Lung microvascular endothelial cell (primary cell): ENCODE measurements around the gene CIC. TPM values are rescaled to one million over a fixed set of nuclear protein-coding genes. Genes with fewer than 3 reads are reported as not detected.
A peak's percentile ranks its signal among the peaks of the same experiment; 100 is the strongest.

Experiments
- DNase-seq, 2 donors: peaks; one replicate each; pipeline versions ENCODE4 v3.0.0 to v3.0.0-alpha.2; 2010; ENCODE audit warnings: low read depth in 2 of 2
- total RNA-seq: library from RNA; depleted of rRNA; stranded (reverse); fragments of >200 nt; gene quantifications from 2 replicates; pipeline ENCODE4 v1.2.1, GENCODE V29; 2014

The CIC gene
- total RNA-seq: 9.3 and 10.0 TPM in 2 replicates

- peak; percentile 100 for DNase-seq
These were observed at the start of gene CIC for GRCh38 chr19:42268704-42269477. CIC (plus strand) TSS chr19:42269252; CDS start chr19:42271784, 2,532 bp downstream.

- peak; percentile 98 for DNase-seq
These were observed 49.0 kb upstream of the CIC start, which contains the start of gene ZNF526 for GRCh38 chr19:42219812-42220750. ZNF526 (plus strand) TSS chr19:42220312; CDS start chr19:42224404, 4,092 bp downstream.

DNA sequence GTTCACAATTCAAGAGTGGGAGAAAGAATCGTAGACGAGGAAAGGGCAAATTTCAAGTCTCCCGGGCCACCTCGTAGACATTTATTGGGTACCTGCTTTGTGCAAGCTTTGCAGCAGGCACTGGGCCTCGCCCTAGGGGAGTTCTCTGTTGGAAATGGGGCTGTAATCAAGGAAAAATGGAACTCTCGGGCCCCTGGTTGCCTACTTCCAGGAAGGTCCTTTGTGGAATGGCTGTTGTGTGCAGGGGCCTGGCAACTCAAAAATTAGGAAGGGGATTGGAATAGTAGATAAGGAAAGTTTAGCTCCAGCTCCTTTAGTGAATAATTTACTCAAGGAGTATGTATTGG lies 48.3 kb upstream of the CIC start:
- no peak for DNase-seq

DNA sequence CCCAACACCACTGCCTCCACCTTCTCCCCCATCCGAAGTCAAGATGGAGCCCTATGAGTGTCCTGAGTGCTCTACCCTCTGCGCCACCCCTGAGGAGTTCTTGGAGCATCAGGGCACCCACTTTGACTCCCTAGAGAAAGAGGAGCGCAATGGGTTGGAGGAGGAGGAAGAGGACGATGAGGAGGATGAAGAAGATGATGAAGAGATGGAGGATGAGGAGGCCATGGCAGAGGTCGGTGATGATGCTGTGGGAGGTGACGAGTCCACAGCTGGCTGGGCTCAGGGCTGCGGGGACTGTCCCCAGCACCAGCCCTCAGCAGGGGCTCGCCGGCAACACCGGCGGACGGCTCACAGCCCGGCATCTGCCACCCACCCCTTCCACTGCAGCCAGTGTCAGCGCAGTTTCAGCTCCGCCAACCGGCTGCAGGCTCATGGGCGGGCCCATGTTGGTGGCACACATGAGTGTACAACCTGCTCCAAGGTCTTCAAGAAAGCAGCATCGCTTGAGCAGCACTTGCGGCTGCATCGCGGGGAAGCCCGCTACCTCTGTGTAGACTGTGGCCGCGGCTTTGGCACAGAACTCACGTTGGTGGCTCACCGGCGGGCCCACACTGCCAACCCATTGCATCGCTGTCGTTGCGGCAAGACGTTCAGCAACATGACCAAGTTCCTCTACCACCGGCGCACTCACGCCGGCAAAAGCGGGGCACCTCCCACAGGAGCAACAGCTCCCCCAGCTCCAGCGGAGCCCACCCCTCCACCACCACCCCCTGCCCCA lies 43.9 kb upstream of the CIC start:
- DNase-seq: no peak

- DNase-seq: no peak
These were observed 43.2 kb upstream of the CIC start for GRCh38 chr19:42225718-42226292.

GRCh38 chr19:42226886-42227285 lies 42.2 kb upstream of the CIC start:
- DNase-seq: no peak

- no peak for DNase-seq
These were observed 40.4 kb upstream of the CIC start for GRCh38 chr19:42228641-42229040.

DNA sequence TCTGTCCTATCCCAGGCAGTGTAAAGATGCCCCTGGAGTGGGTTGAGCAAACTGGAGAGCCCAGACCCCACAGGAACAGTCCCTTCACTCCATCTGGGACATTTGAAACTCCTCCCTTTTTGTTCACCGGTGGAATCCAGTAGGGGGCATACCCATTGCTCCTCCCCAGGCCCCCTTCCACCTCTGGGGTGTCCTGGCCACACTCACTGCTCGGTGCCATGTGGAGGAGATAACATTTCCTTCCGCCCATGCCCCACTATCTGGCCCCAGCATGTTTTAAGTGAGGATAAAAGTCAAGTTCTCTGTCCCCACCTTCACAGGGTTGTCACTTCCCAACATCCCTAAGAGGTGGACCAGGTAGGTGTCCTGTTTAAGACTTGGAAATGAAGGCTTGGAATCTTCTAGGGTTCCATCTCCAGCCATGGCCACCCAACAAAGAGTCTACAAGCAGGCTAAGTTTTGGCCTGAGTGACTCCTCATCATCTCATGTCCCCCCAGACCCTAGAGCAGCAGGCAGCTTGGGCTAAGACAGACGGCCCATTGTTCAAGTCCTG lies 39.7 kb upstream of the CIC start:
- DNase-seq: no peak

DNA sequence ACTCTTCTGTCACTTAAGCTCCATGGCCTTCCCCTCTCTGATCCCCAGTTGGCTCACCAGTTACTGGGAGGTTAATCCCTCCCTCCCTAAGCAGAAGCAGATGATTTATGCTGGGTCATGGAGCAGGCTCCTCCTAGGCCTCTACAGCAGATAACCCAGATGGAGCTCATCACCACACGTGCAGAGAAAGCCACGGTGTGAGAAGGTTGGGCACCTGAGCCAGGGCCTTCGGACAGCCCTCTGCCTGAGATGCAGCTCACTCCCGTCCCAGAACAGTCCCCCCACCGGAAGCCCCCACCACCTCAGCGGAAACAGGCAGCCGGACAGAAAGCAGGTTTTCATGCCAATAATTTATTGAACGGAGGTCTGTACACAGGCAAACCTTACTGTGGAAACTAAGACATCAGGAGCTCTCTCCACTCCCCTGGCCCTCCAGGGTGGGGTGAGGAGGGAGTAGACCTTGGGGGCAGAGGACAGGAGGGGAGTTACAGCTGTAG lies 39.1 kb upstream of the CIC start:
- DNase-seq: peak in 1 of 2 donors; percentile 65

- no peak for DNase-seq
These were observed 38.5 kb upstream of the CIC start for GRCh38 chr19:42230571-42230970.

- DNase-seq: no peak
These were observed 36.6 kb upstream of the CIC start for GRCh38 chr19:42232435-42232834.

DNA sequence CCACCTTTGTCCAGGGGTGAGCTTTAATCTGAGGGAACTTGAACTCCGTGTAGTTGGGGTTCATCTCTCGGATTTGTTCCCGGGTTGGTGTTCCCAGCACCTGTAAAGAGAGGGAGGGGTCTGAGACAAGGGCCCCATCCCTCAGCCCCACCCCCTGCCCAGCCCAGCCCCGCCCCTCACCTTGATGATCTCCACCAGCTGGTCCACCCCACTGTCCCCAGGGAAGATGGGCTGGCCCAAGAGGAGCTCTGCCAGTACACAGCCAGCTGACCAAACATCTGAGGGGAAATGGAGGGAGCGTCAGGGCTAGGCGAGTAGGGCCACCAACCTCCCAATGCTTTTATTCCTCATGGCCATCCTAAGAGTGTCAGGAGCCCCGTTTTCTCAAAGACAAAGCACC lies 35.9 kb upstream of the CIC start:
- no peak for DNase-seq

DNA sequence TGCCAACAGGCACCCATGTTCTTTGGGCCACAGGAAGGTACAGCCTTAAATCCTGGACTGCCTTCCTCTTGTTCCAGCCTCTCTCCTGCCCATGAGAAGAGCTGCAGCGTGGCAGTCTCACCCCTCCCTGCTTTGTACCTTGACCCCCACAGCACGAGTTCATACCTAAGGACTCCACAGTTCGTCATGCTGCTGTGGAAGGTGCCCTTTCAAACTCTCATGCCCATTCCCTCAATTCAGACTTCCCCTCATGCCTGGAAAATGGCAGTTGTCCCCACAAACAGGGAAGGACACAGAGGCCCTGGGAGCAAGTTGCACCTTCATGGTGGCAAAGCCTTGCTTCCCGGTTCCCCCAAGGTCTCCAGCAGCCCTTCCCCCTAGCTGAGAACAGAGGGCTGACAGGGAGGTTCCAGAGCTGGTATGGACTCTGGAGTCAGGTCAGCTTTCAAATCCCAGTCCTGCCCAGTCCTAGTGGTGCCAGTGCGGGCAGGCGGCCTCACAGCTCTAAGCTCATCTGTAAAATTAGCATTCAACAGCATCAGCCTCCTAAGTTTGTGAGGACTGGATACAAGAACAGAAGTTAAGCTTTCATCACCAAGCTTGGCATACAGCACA lies 35.3 kb upstream of the CIC start:
- no peak for DNase-seq

DNA sequence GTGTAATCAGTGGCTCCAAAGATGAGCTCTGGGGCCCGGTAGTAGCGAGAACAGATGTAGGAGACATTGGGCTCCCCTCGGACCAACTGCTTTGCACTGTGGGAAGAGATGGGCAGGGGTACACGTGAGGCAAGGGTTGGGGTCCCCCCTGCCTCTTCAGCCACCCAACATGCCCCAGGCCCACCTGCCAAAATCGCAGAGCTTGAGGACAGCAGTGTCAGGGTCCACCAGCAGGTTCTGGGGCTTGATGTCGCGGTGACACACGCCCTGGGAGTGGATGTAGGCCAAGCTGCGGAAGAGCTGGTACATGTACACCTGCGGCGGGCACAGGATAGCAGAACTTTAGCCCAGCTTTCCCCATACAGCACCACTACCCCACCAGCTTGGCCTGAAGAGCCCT lies 34.7 kb upstream of the CIC start:
- DNase-seq: no peak

DNA sequence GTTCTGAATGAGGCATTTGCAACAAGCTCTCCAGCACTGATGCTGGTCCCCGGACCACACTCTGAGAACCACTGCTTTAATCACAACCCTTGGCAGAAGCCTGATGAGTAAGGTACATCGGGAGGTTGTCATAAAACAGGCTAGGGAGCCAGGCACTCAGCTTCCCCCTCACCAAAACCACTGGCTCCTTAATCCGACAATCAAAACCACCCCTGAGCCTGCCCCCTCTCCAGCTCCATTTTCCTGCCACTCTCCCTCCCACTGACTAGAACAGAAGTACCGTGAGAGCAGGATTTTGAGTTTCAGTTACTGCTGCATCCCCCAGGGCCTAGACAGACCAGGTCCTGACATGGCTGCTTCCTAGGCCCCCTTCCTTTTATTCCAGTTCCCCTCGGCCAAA lies 33.9 kb upstream of the CIC start:
- DNase-seq: no peak

- DNase-seq: no peak
These were observed 29.4 kb upstream of the CIC start for GRCh38 chr19:42239544-42240220.

DNA sequence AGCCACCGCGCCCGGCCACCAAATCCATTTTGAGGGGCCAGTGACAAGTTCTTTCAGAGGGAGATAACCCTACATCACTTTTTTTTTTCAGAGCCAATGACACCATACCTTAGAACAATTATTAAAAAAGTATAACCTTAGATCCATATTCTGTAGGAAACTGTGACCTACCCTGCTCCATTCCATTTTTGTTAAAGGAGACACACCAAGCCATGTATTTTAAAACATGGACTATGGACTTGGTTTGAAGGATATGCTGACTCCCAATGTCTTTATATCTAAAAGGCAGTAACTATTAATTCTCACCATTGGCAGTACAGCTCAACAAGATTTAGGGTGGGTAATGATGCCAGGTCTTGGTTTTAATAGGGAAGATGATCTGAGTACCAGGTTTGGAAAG lies 27.8 kb upstream of the CIC start:
- no peak for DNase-seq

GRCh38 chr19:42242069-42242511 lies 27.0 kb upstream of the CIC start:
- DNase-seq: peak; percentile 23 to 28

DNA sequence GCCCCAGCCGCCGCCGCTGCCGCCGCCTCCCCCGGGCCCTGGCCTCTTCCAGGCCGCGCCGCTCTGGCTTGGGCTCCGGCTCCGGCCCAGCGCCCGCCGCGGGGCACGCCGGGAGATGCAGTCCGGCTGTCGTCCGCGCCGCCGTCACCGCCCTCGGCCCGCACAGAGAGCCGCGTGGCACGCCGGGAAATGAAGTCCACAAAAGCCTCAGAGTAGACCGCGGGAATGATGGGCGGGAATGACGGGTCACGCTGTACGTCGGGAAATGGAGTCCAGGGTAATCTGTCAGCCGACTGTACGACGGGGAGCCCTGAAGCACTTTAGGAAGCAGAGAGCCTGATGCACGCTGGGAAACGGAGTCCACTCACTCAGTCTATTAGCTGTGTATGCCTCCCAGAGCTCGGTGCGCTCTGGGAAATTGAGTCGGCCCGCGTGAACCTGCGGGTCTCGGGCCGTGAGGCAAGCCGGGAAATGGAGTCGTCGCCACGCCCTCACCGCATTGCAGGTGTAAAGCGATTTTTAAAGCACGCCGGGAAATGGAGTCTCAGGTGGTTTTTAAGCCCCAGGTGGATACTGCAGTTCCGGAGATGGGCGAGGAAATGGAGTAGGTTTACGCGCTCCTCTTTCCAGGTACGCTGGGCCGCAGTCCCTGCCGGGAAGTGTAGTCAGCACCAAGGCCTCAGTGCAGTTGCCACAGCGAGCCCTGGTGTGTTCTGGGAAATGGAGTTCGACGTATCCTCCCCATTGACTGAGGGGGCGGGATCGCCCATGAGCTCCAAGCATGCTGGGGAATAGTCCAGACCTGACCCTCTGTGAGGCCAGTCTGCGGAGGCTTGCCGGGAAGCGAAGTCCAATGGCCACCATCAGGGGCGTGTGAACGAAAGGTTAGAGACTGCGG lies 26.3 kb upstream of the CIC start, which contains the start of gene GSK3A:
TSS of gene GSK3A (minus strand) at position 91 of the 898 bp plus-strand sequence. CDS start 137 bp downstream, outside the sequence.
- DNase-seq: peak; percentile 100
